ENCODE data around the gene DIS3. TPM values are rescaled to one million over a fixed set of nuclear protein-coding genes. Genes with fewer than 3 reads are reported as not detected.

DIS3 gene
- polyA plus RNA-seq, 3 donors = 6.7 to 11.3 (median 8.4) TPM

- intact Hi-C loops (cut with micrococcal nuclease) = no loop called here
- DNase-seq = no peak
- no peaks in the 10 kb centered on the region for H3K27me3 ChIP-seq (ENCODE audit: control insufficient read depth in 2 of 2, insufficient read depth in 2 of 2, low read length in 2 of 2)
- no peak overlapping the region for H3K9ac ChIP-seq (ENCODE audit: insufficient read depth, low read length, poor library complexity, severe bottlenecking)
- no peaks in the 10 kb centered on the region for H3K9me3 ChIP-seq (replicated peaks in 1 of 2; ENCODE audit: control insufficient read depth in 1 of 2, insufficient read depth in 1 of 2, low read length in 2 of 2)
- H3K36me3 Mint-ChIP-seq = peaks cover 66 to 74% of the 10 kb centered on the region in 2 donors
- TF ChIP-seq, protein P1, sequence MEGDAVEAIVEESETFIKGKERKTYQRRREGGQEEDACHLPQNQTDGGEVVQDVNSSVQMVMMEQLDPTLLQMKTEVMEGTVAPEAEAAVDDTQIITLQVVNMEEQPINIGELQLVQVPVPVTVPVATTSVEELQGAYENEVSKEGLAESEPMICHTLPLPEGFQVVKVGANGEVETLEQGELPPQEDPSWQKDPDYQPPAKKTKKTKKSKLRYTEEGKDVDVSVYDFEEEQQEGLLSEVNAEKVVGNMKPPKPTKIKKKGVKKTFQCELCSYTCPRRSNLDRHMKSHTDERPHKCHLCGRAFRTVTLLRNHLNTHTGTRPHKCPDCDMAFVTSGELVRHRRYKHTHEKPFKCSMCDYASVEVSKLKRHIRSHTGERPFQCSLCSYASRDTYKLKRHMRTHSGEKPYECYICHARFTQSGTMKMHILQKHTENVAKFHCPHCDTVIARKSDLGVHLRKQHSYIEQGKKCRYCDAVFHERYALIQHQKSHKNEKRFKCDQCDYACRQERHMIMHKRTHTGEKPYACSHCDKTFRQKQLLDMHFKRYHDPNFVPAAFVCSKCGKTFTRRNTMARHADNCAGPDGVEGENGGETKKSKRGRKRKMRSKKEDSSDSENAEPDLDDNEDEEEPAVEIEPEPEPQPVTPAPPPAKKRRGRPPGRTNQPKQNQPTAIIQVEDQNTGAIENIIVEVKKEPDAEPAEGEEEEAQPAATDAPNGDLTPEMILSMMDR (IDR thresholded peaks at IDR 0.05) = no peak
- peaks cover 0 to 2% (median 0%) of the 10 kb centered on the region in 3 donors for H3K27me3 Mint-ChIP-seq (ENCODE audit: low read depth in 3 of 3)
- no peaks in the 10 kb centered on the region for H3K4me1 Mint-ChIP-seq
- H3K27ac Mint-ChIP-seq = no peak overlapping the region
- no peak overlapping the region for H3K4me3 Mint-ChIP-seq
- no peak overlapping the region for H3K4me2 ChIP-seq (replicated peaks; ENCODE audit: extremely low read depth, low read length, poor library complexity, severe bottlenecking)
- H3K4me3 ChIP-seq (replicated peaks in 1 of 3; ENCODE audit: low read depth in 2 of 3, low read length in 3 of 3) = no peak overlapping the region
- no peak overlapping the region for H3K27ac ChIP-seq (ENCODE audit: low read depth in 1 of 2, low read length in 2 of 2)
- no peaks in the 10 kb centered on the region for H3K9me3 Mint-ChIP-seq
- H3K36me3 ChIP-seq (replicated peaks in 1 of 2; ENCODE audit: control insufficient read depth in 1 of 2, insufficient read depth in 2 of 2, low read length in 2 of 2) = peaks cover 94 to 100% of the 10 kb centered on the region in 2 donors
- whole genome bisulfite sequencing (ENCODE audit: insufficient coverage) = 100% methylated on average over 1 of the region's 4 CpGs
- no peaks in the 10 kb centered on the region for H3K4me1 ChIP-seq (ENCODE audit: control insufficient read depth in 1 of 2, insufficient read depth in 2 of 2, low read length in 2 of 2)
- no peak overlapping the region for H2AFZ ChIP-seq (ENCODE audit: insufficient read depth, low read depth, low read length, poor library complexity, severe bottlenecking)
- no peaks in the 10 kb centered on the region for H3K79me2 ChIP-seq (ENCODE audit: insufficient read depth, low read length)
- H4K20me1 ChIP-seq (ENCODE audit: insufficient read depth, low read length) = peaks cover 11% of the 10 kb centered on the region
These were observed 23.7 kb downstream of the DIS3 start for GRCh38 chr13:72757792-72758535.

- H3K4me3 Mint-ChIP-seq = no peak overlapping the region
- Histone ChIP-seq H4K20me1 (ENCODE audit: insufficient read depth, low read length) (peaks cover 21% of the 10 kb centered on the region), H3K4me2 (replicated peaks; ENCODE audit: extremely low read depth, low read length, poor library complexity, severe bottlenecking) (no peak overlapping the region), H3K9me3 (replicated peaks in 1 of 2; ENCODE audit: control insufficient read depth in 1 of 2, insufficient read depth in 1 of 2, low read length in 2 of 2) (no peaks in the 10 kb centered on the region), H3K79me2 (ENCODE audit: insufficient read depth, low read length) (peaks cover 21% of the 10 kb centered on the region), H3K9ac (ENCODE audit: insufficient read depth, low read length, poor library complexity, severe bottlenecking) (no peak overlapping the region), H3K27ac (ENCODE audit: low read depth in 1 of 2, low read length in 2 of 2) (no peak overlapping the region), H3K36me3 (replicated peaks in 1 of 2; ENCODE audit: control insufficient read depth in 1 of 2, insufficient read depth in 2 of 2, low read length in 2 of 2) (peaks cover 86 to 100% of the 10 kb centered on the region in 2 donors), H2AFZ (ENCODE audit: insufficient read depth, low read depth, low read length, poor library complexity, severe bottlenecking) (no peak overlapping the region), H3K27me3 (ENCODE audit: control insufficient read depth in 2 of 2, insufficient read depth in 2 of 2, low read length in 2 of 2) (no peaks in the 10 kb centered on the region), H3K4me1 (ENCODE audit: control insufficient read depth in 1 of 2, insufficient read depth in 2 of 2, low read length in 2 of 2) (no peaks in the 10 kb centered on the region), H3K4me3 (replicated peaks in 1 of 3; ENCODE audit: low read depth in 2 of 3, low read length in 3 of 3) (no peak overlapping the region)
- H3K9me3 Mint-ChIP-seq = peaks cover 0 to 2% (median 0%) of the 10 kb centered on the region in 7 donors
- H3K27me3 Mint-ChIP-seq (ENCODE audit: low read depth in 3 of 3) = peaks cover 0 to 2% (median 0%) of the 10 kb centered on the region in 3 donors
- no peak for DNase-seq
- peak overlapping the region in 1 of 7 donors; percentile 10 for H3K27ac Mint-ChIP-seq
- intact Hi-C loops (cut with micrococcal nuclease) = no loop called here
- 100% methylated on average over 3 of the region's 6 CpGs for WGBS (ENCODE audit: insufficient coverage)
- H3K36me3 Mint-ChIP-seq = peaks cover 68 to 79% of the 10 kb centered on the region in 2 donors
- no peaks in the 10 kb centered on the region for H3K4me1 Mint-ChIP-seq
- TF ChIP-seq, protein P1 (IDR thresholded peaks at IDR 0.05) = no peak
These were observed 27.6 kb downstream of the DIS3 start for GRCh38 chr13:72754111-72754510.
